PC-9 (cell line): Measurements from ENCODE around the gene ATL2. TPM values are rescaled to one million over a fixed set of nuclear protein-coding genes. Genes with fewer than 3 reads are reported as not detected.

Experiments
- BruUV-seq: library from RNA; stranded (reverse); fragments of 400-500 nt; replicated peaks from 2 replicates; lab custom pipeline; 2021; lab: Mats Ljungman, UMichigan
- CTCF ChIA-PET: fragments of 300-600 bp; sonication (Branson Sonifier 250); formaldehyde crosslinking; loops from one replicate; lab custom pipeline; 2022; ENCODE audit warnings: antibody characterized with exemption; lab: Charles Lee
- POLR2A ChIA-PET: fragments of 300-600 bp; sonication (Branson Sonifier 250); formaldehyde crosslinking; loops from one replicate; lab custom pipeline; 2022; ENCODE audit warnings: antibody characterized with exemption; ENCODE audit not compliant: unreplicated experiment; lab: Charles Lee
- DNase-seq, 2 experiments: peaks; one replicate each; pipeline versions ENCODE4 v3.0.0 to v3.0.0-alpha.2; 2015 to 2022; ENCODE audit warnings: mixed read lengths in 1 of 2
- H2AFZ ChIP-seq: fragments of 200-600 bp; sonication (generic); 2 replicates; pipeline ENCODE4 v1.8.1; 2017; ENCODE audit warnings: antibody characterized with exemption
- H3F3A ChIP-seq: fragments of 200-600 bp; sonication (generic); 2 replicates; pipeline ENCODE4 v1.8.1; 2017; ENCODE audit warnings: antibody characterized with exemption, mild to moderate bottlenecking, low read depth; ENCODE audit not compliant: insufficient read depth
- H3K27ac ChIP-seq: fragments of 200-600 bp; sonication (generic); 2 replicates; pipeline ENCODE4 v1.6.1; 2016; ENCODE audit warnings: mixed run types
- H3K27me3 ChIP-seq: fragments of 200-600 bp; sonication (generic); 2 replicates; pipeline ENCODE4 v1.6.1; 2016; ENCODE audit warnings: low read depth, mixed run types; ENCODE audit not compliant: insufficient read depth
- H3K36me3 ChIP-seq: fragments of 200-600 bp; sonication (generic); 2 replicates; pipeline ENCODE4 v1.6.1; 2016; ENCODE audit warnings: low read depth, mixed run types
- H3K4me1 ChIP-seq: fragments of 200-600 bp; sonication (generic); replicated peaks from 2 replicates; pipeline ENCODE4 v1.6.1; 2016; ENCODE audit warnings: mixed run types; ENCODE audit not compliant: insufficient read depth
- H3K4me2 ChIP-seq: fragments of 200-600 bp; sonication (generic); 2 replicates; pipeline ENCODE4 v1.6.1; 2017; ENCODE audit warnings: mixed run types
- H3K4me3 ChIP-seq: fragments of 200-600 bp; sonication (generic); 2 replicates; pipeline ENCODE4 v1.6.1; 2016; ENCODE audit warnings: mixed run types
- H3K79me2 ChIP-seq: fragments of 200-600 bp; sonication (generic); 2 replicates; pipeline ENCODE4 v1.6.1; 2017; ENCODE audit warnings: low read depth, mixed run types
- H3K9me2 ChIP-seq: fragments of 200-600 bp; sonication (generic); 2 replicates; pipeline ENCODE4 v1.8.1; 2017; ENCODE audit warnings: mild to moderate bottlenecking; ENCODE audit not compliant: insufficient read depth
- H3K9me3 ChIP-seq: fragments of 200-600 bp; sonication (generic); 2 replicates; pipeline ENCODE4 v1.8.1; 2016; ENCODE audit warnings: low read depth; ENCODE audit not compliant: insufficient read depth
- H4K20me1 ChIP-seq: fragments of 200-600 bp; sonication (generic); 2 replicates; pipeline ENCODE4 v1.8.1; 2017; ENCODE audit not compliant: insufficient read depth
- EZH2 ChIP-seq: fragments of 200-600 bp; sonication (generic); IDR thresholded peaks from 2 replicates; pipeline ENCODE4 v1.8.0; 2017; ENCODE audit warnings: antibody characterized with exemption, low read depth
- intact Hi-C: fragments of 100-400 bp; cut with micrococcal nuclease; formaldehyde crosslinking; loops from one replicate; pipeline ENCODE4 v1.10.0; 2022; ENCODE audit not compliant: unreplicated experiment
- total RNA-seq: library from RNA; stranded (reverse); gene quantifications from 2 replicates; pipeline ENCODE4 v1.2.3, GENCODE V29; 2021
- TF ChIP-seq, protein P1 (sequence below): fragments of 200-600 bp; sonication (generic); conservative IDR thresholded peaks from 2 replicates; pipeline ENCODE4 v1.6.1; 2017; ENCODE audit warnings: mixed run types, antibody characterized with exemption, mild to moderate bottlenecking, moderate library complexity

ATL2 gene
- total RNA-seq, 1 experiment from 2014 or later, result 66.4 TPM

DNA sequence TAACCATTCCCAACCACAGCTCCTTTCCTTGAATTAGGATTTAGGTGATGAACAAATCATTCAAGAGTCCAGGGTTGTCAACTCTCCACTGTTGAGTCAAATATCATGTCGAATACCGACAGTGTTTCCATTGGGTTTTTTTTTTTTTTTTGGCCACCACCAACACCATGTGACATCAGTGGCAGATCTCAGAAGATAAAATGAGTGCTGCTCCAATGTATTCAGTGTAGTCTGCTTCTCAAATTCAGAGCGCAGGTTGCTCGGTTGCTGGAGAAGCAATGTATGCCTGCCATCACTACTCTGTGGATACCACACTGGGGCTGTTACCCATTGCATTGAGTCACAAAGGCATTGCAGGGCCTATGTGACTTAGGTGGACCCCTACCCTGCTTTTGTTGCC, 10.8 kb upstream of the ATL2 start:
- Histone ChIP-seq H2AFZ (no peak overlapping the region), H4K20me1 (no peaks in the 10 kb centered on the region), H3K9me3 (no peaks in the 10 kb centered on the region), H3K36me3 (no peaks in the 10 kb centered on the region), H3F3A (no peaks in the 10 kb centered on the region), H3K9me2 (no peaks in the 10 kb centered on the region), H3K27me3 (no peaks in the 10 kb centered on the region), H3K27ac (no peak overlapping the region), H3K4me3 (no peak overlapping the region), H3K4me2 (no peak overlapping the region), H3K79me2 (no peaks in the 10 kb centered on the region), H3K4me1 (no peaks in the 10 kb centered on the region)
- TF ChIP-seq, protein P1, sequence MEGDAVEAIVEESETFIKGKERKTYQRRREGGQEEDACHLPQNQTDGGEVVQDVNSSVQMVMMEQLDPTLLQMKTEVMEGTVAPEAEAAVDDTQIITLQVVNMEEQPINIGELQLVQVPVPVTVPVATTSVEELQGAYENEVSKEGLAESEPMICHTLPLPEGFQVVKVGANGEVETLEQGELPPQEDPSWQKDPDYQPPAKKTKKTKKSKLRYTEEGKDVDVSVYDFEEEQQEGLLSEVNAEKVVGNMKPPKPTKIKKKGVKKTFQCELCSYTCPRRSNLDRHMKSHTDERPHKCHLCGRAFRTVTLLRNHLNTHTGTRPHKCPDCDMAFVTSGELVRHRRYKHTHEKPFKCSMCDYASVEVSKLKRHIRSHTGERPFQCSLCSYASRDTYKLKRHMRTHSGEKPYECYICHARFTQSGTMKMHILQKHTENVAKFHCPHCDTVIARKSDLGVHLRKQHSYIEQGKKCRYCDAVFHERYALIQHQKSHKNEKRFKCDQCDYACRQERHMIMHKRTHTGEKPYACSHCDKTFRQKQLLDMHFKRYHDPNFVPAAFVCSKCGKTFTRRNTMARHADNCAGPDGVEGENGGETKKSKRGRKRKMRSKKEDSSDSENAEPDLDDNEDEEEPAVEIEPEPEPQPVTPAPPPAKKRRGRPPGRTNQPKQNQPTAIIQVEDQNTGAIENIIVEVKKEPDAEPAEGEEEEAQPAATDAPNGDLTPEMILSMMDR, result no peak
- TF ChIP-seq EZH2, result no peak
- intact Hi-C loops, result no loop called here
- DNase-seq, result no peak
- CTCF ChIA-PET, result no interaction called here
- POLR2A ChIA-PET, result no interaction called here
- no TSS peak for BruUV-seq

GRCh38 chr2:38386821-38387220, 9.7 kb upstream of the ATL2 start:
- Histone ChIP-seq H3K4me3 (no peak overlapping the region), H3K4me2 (no peak overlapping the region), H3K4me1 (no peaks in the 10 kb centered on the region), H3F3A (no peaks in the 10 kb centered on the region), H3K79me2 (no peaks in the 10 kb centered on the region), H3K27me3 (no peaks in the 10 kb centered on the region), H3K36me3 (no peaks in the 10 kb centered on the region), H3K9me3 (no peaks in the 10 kb centered on the region), H3K9me2 (no peaks in the 10 kb centered on the region), H3K27ac (no peak overlapping the region), H2AFZ (no peak overlapping the region), H4K20me1 (no peaks in the 10 kb centered on the region)
- ChIA-PET CTCF (interaction anchor here (0.5 kb wide), 1 partner anchor 9 kb away, joined by 3 read pairs; no protein-coding TSS in a partner anchor), POLR2A (no interaction called here)
- no TSS peak for BruUV-seq
- no peak for DNase-seq
- intact Hi-C loops, result no loop called here
- TF ChIP-seq EZH2, result no peak
- TF ChIP-seq, protein P1, result no peak

DNA sequence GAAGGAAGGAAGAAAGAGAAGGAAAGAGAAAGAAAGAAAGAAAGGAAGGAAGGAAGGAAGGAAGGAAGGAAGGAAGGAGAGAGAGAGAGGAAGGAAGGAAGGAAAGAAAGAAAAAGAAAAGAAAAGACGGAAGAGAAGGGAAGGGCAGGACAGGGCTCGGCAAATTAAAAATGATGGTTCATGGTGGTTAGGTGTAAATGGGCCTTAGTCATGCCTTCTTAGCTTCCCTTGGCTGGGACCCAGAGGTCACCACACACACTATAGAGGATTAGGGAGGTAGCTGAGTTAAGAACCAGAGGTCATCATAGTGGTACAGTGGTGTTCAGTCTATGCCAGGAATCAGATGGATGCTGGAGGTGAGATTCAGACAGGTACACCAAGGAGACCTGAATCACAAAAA, 9.3 kb upstream of the ATL2 start:
- intact Hi-C loops, result no loop called here
- H3K4me2 ChIP-seq, result no peak overlapping the region
- no peaks in the 10 kb centered on the region for H3K27me3 ChIP-seq
- ChIA-PET POLR2A (no interaction called here), CTCF (interaction anchor here (0.5 kb wide), 1 partner anchor 10 kb away, joined by 3 read pairs; no protein-coding TSS in a partner anchor)
- H3F3A ChIP-seq, result no peaks in the 10 kb centered on the region
- H3K79me2 ChIP-seq, result no peaks in the 10 kb centered on the region
- H3K9me3 ChIP-seq, result no peaks in the 10 kb centered on the region
- no peaks in the 10 kb centered on the region for H4K20me1 ChIP-seq
- DNase-seq, result peak in 1 of 2 experiments; percentile 40
- H3K4me3 ChIP-seq, result no peak overlapping the region
- no peaks in the 10 kb centered on the region for H3K4me1 ChIP-seq
- no TSS peak for BruUV-seq
- no peaks in the 10 kb centered on the region for H3K9me2 ChIP-seq
- no peak overlapping the region for H2AFZ ChIP-seq
- no peak overlapping the region for H3K27ac ChIP-seq
- no peak for TF ChIP-seq EZH2
- TF ChIP-seq, protein P1, result no peak
- no peaks in the 10 kb centered on the region for H3K36me3 ChIP-seq
